HEK293 (cell line): ENCODE measurements around the gene GPM6B.

ENCODE experiments used
- IKZF3 ChIP-seq: fragments of 450-650 bp; IDR thresholded peaks from 2 replicates; pipeline ENCODE4 v1.5.0; 2018; ENCODE audit warnings: missing biosample characterization, mild to moderate bottlenecking, missing genetic modification characterization, moderate library complexity
- KLF10 ChIP-seq: fragments of 450-650 bp; IDR thresholded peaks from 2 replicates; pipeline ENCODE4 v1.5.1; 2018; ENCODE audit warnings: missing biosample characterization, mild to moderate bottlenecking, missing genetic modification characterization
- MEIS1 ChIP-seq: sonication (generic); formaldehyde crosslinking; IDR thresholded peaks from 2 replicates; pipeline ENCODE4 v1.8.1; 2022; ENCODE audit warnings: missing genetic modification reagents, mild to moderate bottlenecking, borderline replicate concordance
- ZFP37 ChIP-seq: fragments of 450-650 bp; formaldehyde crosslinking; IDR thresholded peaks from 2 replicates; pipeline ENCODE4 v1.5.1; 2016; ENCODE audit warnings: missing biosample characterization, missing genetic modification characterization
- ZNF214 ChIP-seq: fragments of 450-650 bp; formaldehyde crosslinking; IDR thresholded peaks from 2 replicates; pipeline ENCODE4 v1.5.1; 2017; ENCODE audit warnings: missing biosample characterization, mild to moderate bottlenecking, missing genetic modification characterization, borderline replicate concordance
- ZNF555 ChIP-seq: fragments of 450-650 bp; formaldehyde crosslinking; conservative IDR thresholded peaks from 2 replicates; pipeline ENCODE4 v1.5.1; 2017; ENCODE audit warnings: missing biosample characterization, mild to moderate bottlenecking, missing genetic modification characterization, inconsistent platforms
- ZNF776 ChIP-seq: fragments of 450-650 bp; formaldehyde crosslinking; IDR thresholded peaks from 2 replicates; pipeline ENCODE4 v1.5.0; 2017; ENCODE audit warnings: missing biosample characterization, missing genetic modification characterization, borderline replicate concordance
- TF ChIP-seq, protein P1 (sequence below): fragments of 450-650 bp; formaldehyde crosslinking; optimal IDR thresholded peaks from 2 replicates; pipeline ENCODE3; 2016; ENCODE audit warnings: missing biosample characterization, mild to moderate bottlenecking, missing genetic modification characterization
- TF ChIP-seq, protein P2 (sequence below): fragments of 450-650 bp; formaldehyde crosslinking; IDR thresholded peaks from 2 replicates; pipeline ENCODE4 v1.5.1; 2016; ENCODE audit warnings: missing biosample characterization, missing genetic modification characterization
- TF ChIP-seq, protein P3 (sequence below): fragments of 450-650 bp; formaldehyde crosslinking; IDR thresholded peaks from 2 replicates; pipeline ENCODE4 v1.5.1; 2016; ENCODE audit warnings: missing biosample characterization, missing genetic modification characterization
- TF ChIP-seq, protein P4 (sequence below): fragments of 450-650 bp; formaldehyde crosslinking; IDR thresholded peaks from 2 replicates; pipeline ENCODE4 v1.5.1; 2016; ENCODE audit warnings: missing biosample characterization, missing genetic modification characterization
- TF ChIP-seq, protein P5 (sequence below): fragments of 450-650 bp; formaldehyde crosslinking; IDR thresholded peaks from 2 replicates; pipeline ENCODE4 v1.5.1; 2016; ENCODE audit warnings: missing biosample characterization, missing genetic modification characterization

DNA sequence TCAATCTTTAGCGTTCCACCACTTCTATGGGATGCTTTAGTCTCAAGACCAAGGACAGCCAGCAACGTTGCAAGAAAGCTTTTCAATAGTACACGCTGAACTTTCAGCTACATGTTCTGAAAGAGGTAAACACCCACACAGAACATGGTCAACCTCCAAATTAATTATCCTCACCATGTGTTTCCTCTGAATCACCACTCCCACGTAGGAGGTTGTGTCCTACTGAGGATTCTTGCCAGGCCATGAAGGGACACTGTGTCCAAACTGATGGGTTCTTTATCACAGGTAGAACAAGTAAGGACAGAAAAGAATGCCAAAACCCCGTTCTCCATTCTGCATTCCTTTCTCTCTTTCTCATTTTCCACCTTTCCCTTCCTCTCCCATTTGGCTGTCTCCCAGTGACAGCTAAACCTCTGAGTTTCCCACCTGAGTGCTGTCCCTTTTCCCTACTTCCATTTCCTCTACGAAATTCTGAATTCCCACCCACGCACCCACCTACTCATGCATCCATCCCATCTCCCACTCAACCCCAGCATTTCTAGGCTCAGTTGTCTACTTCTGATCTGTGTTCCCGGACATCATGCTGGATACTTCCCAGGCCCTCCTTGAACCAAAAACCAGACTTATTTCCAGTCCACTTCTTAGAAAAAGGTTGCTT lies 29.0 kb upstream of the GPM6B start:
- TF ChIP-seq, protein P1, sequence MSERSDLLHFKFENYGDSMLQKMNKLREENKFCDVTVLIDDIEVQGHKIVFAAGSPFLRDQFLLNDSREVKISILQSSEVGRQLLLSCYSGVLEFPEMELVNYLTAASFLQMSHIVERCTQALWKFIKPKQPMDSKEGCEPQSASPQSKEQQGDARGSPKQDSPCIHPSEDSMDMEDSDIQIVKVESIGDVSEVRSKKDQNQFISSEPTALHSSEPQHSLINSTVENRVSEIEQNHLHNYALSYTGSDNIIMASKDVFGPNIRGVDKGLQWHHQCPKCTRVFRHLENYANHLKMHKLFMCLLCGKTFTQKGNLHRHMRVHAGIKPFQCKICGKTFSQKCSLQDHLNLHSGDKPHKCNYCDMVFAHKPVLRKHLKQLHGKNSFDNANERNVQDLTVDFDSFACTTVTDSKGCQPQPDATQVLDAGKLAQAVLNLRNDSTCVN (tag by site-specific recombination) = no peak
- TF ChIP-seq, protein P2, sequence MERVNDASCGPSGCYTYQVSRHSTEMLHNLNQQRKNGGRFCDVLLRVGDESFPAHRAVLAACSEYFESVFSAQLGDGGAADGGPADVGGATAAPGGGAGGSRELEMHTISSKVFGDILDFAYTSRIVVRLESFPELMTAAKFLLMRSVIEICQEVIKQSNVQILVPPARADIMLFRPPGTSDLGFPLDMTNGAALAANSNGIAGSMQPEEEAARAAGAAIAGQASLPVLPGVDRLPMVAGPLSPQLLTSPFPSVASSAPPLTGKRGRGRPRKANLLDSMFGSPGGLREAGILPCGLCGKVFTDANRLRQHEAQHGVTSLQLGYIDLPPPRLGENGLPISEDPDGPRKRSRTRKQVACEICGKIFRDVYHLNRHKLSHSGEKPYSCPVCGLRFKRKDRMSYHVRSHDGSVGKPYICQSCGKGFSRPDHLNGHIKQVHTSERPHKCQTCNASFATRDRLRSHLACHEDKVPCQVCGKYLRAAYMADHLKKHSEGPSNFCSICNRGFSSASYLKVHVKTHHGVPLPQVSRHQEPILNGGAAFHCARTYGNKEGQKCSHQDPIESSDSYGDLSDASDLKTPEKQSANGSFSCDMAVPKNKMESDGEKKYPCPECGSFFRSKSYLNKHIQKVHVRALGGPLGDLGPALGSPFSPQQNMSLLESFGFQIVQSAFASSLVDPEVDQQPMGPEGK (tag by site-specific recombination) = no peak
- TF ChIP-seq, protein P3, sequence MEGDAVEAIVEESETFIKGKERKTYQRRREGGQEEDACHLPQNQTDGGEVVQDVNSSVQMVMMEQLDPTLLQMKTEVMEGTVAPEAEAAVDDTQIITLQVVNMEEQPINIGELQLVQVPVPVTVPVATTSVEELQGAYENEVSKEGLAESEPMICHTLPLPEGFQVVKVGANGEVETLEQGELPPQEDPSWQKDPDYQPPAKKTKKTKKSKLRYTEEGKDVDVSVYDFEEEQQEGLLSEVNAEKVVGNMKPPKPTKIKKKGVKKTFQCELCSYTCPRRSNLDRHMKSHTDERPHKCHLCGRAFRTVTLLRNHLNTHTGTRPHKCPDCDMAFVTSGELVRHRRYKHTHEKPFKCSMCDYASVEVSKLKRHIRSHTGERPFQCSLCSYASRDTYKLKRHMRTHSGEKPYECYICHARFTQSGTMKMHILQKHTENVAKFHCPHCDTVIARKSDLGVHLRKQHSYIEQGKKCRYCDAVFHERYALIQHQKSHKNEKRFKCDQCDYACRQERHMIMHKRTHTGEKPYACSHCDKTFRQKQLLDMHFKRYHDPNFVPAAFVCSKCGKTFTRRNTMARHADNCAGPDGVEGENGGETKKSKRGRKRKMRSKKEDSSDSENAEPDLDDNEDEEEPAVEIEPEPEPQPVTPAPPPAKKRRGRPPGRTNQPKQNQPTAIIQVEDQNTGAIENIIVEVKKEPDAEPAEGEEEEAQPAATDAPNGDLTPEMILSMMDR = no peak
- no peak for TF ChIP-seq IKZF3 (tag by site-specific recombination)
- TF ChIP-seq, protein P4, sequence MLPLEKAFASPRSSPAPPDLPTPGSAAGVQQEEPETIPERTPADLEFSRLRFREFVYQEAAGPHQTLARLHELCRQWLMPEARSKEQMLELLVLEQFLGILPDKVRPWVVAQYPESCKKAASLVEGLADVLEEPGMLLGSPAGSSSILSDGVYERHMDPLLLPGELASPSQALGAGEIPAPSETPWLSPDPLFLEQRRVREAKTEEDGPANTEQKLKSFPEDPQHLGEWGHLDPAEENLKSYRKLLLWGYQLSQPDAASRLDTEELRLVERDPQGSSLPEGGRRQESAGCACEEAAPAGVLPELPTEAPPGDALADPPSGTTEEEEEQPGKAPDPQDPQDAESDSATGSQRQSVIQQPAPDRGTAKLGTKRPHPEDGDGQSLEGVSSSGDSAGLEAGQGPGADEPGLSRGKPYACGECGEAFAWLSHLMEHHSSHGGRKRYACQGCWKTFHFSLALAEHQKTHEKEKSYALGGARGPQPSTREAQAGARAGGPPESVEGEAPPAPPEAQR (tag by site-specific recombination) = no peak
- TF ChIP-seq MEIS1 (CRISPR knock-in tag) = no peak
- no peak for TF ChIP-seq ZNF555
- TF ChIP-seq, protein P5, sequence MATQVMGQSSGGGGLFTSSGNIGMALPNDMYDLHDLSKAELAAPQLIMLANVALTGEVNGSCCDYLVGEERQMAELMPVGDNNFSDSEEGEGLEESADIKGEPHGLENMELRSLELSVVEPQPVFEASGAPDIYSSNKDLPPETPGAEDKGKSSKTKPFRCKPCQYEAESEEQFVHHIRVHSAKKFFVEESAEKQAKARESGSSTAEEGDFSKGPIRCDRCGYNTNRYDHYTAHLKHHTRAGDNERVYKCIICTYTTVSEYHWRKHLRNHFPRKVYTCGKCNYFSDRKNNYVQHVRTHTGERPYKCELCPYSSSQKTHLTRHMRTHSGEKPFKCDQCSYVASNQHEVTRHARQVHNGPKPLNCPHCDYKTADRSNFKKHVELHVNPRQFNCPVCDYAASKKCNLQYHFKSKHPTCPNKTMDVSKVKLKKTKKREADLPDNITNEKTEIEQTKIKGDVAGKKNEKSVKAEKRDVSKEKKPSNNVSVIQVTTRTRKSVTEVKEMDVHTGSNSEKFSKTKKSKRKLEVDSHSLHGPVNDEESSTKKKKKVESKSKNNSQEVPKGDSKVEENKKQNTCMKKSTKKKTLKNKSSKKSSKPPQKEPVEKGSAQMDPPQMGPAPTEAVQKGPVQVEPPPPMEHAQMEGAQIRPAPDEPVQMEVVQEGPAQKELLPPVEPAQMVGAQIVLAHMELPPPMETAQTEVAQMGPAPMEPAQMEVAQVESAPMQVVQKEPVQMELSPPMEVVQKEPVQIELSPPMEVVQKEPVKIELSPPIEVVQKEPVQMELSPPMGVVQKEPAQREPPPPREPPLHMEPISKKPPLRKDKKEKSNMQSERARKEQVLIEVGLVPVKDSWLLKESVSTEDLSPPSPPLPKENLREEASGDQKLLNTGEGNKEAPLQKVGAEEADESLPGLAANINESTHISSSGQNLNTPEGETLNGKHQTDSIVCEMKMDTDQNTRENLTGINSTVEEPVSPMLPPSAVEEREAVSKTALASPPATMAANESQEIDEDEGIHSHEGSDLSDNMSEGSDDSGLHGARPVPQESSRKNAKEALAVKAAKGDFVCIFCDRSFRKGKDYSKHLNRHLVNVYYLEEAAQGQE (tag by site-specific recombination) = no peak
- no peak for TF ChIP-seq KLF10 (tag by site-specific recombination)
- no peak for TF ChIP-seq ZNF214 (tag by site-specific recombination)
- no peak for TF ChIP-seq ZFP37 (tag by site-specific recombination)
- TF ChIP-seq ZNF776 (tag by site-specific recombination) = no peak
